ENCODE results near the gene TGFA. TPM values are rescaled to one million over a fixed set of nuclear protein-coding genes. Genes with fewer than 3 reads are reported as not detected.
"Not testable (repeated sequence)": the region's sequence is repeated elsewhere in the genome, so short reads cannot be mapped to it uniquely, and the experiment has no call there.

Gene TGFA
- total and polyA plus RNA-seq, 2 donors from 2014 or later = 8.3 to 30.8 TPM

DNA sequence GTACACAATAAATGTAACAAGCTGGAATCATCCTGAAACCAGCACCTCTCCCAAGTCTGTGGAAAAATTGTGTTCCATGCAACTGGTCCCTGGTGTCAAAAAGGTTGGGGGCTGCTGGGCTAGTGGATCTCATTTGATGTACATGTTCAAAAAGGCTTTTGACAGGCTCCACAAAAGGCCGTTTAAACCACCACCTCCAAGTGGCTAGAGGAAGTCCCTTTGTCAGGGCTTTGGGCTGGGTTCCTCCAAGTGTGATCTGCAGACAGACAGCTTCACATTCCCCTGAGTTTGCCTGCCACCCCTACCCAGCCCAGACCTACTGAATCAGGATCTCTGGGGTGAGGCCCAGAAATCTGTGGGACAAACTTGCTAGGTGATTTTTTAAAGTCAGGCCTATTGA lies 84.7 kb downstream of the TGFA start:
- TF ChIP-seq, protein P1, sequence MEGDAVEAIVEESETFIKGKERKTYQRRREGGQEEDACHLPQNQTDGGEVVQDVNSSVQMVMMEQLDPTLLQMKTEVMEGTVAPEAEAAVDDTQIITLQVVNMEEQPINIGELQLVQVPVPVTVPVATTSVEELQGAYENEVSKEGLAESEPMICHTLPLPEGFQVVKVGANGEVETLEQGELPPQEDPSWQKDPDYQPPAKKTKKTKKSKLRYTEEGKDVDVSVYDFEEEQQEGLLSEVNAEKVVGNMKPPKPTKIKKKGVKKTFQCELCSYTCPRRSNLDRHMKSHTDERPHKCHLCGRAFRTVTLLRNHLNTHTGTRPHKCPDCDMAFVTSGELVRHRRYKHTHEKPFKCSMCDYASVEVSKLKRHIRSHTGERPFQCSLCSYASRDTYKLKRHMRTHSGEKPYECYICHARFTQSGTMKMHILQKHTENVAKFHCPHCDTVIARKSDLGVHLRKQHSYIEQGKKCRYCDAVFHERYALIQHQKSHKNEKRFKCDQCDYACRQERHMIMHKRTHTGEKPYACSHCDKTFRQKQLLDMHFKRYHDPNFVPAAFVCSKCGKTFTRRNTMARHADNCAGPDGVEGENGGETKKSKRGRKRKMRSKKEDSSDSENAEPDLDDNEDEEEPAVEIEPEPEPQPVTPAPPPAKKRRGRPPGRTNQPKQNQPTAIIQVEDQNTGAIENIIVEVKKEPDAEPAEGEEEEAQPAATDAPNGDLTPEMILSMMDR (IDR thresholded peaks at IDR 0.05; ENCODE audit: borderline replicate concordance, extremely low read depth, insufficient read depth) = no peak
- H3K27me3 ChIP-seq (ENCODE audit: control insufficient read depth, insufficient read depth, low read length) = no peaks in the 10 kb centered on the region
- H3K4me3 ChIP-seq (ENCODE audit: low read length in 3 of 3) = no peak overlapping the region
- no peaks in the 10 kb centered on the region for H3K9me3 ChIP-seq (ENCODE audit: control insufficient read depth in 2 of 3, insufficient read depth in 1 of 3, low read length in 3 of 3)
- H3K4me1 ChIP-seq (ENCODE audit: control insufficient read depth in 2 of 3, insufficient read depth in 2 of 3, low read depth in 1 of 3, low read length in 3 of 3) = peaks cover 0 to 4% (median 2%) of the 10 kb centered on the region in 3 donors
- no peak overlapping the region for H3K27ac ChIP-seq (ENCODE audit: low read depth in 2 of 2, low read length in 2 of 2)
- DNase-seq (no peak), FAIRE-seq (no peak)
- no peak overlapping the region for H3K9ac ChIP-seq (ENCODE audit: low read length in 3 of 3)
- intact Hi-C loops (cut with DNase I) = no loop called here
- H3K36me3 ChIP-seq (ENCODE audit: control insufficient read depth in 2 of 3, insufficient read depth in 3 of 3, low read length in 3 of 3) = no peaks in the 10 kb centered on the region

DNA sequence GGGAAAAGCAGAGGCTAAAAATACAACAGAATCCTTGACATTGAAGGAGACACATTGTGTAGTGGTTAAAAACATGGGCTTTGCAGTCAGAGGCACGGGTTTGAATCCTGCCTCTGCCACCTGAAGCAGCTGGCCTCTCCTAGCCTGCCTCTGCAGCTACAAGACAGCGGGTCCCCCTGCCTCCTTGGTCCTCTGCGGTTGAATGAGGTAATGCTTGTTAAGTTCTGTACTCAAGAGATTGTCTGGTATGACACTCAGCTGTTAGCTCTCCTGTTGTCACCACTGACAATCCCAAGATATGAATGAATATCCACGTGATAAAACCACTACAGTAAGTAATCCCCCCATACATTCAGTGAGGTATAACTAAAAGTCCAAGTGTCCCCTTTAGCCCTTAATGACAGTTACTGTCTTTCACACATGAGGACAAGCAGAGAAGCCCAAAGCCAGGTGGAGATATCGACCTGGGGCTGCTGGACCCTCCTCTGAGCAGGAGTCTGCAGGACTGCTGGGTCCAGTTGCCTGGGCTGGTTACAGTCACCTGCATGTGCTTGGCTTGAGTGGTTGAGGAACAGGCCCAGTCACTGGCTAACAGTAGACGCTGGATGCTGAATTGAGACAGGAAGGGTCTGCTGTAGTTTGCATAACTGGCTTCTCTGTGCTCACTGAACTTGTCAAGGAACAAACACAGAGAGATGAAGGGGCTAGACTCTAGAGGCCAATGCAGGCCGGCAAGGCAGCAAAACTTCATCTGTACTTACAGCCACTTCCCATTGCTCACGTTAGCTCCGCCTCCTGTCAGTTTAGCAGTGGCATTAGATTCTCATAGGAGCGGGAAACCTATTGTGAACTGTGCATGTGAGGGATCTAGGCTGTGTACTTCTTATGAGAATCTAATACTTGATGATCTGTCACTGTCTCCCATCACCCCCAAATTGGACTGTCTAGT lies 85.5 kb downstream of the TGFA start:
- Histone ChIP-seq H3K9ac (ENCODE audit: low read length in 3 of 3) (no peak overlapping the region), H3K27ac (ENCODE audit: low read depth in 2 of 2, low read length in 2 of 2) (no peak overlapping the region), H3K4me1 (ENCODE audit: control insufficient read depth in 2 of 3, insufficient read depth in 2 of 3, low read depth in 1 of 3, low read length in 3 of 3) (peaks cover 0 to 4% (median 2%) of the 10 kb centered on the region in 3 donors), H3K27me3 (ENCODE audit: control insufficient read depth, insufficient read depth, low read length) (no peaks in the 10 kb centered on the region), H3K9me3 (ENCODE audit: control insufficient read depth in 2 of 3, insufficient read depth in 1 of 3, low read length in 3 of 3) (no peaks in the 10 kb centered on the region), H3K36me3 (ENCODE audit: control insufficient read depth in 2 of 3, insufficient read depth in 3 of 3, low read length in 3 of 3) (no peaks in the 10 kb centered on the region), H3K4me3 (ENCODE audit: low read length in 3 of 3) (no peak overlapping the region)
- TF ChIP-seq, protein P1 (IDR thresholded peaks at IDR 0.05; ENCODE audit: borderline replicate concordance, extremely low read depth, insufficient read depth) = no peak
- FAIRE-seq (no peak), DNase-seq (peak in 1 of 5 donors; percentile 29)
- intact Hi-C loops (cut with DNase I) = no loop called here

DNA sequence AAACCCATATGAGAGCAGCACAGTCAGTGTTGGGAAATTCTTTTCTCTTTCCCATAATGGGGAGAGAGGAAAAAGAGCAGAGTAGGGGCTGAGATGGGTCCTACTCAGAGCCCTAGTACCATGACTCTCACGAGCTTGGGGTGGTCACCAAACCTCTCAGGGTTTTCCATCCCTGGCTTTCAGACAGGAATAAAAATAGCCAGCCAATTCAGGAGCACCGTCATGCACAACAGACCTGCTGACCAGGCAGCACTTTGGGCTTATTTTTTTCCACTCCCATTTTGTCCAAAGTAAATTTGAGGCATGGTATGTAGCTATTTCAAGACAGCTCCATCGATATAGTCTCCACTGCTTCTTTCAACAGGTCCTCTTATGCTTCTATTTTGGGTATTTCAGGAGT lies 86.4 kb downstream of the TGFA start:
- H3K4me1 ChIP-seq (ENCODE audit: control insufficient read depth in 2 of 3, insufficient read depth in 2 of 3, low read depth in 1 of 3, low read length in 3 of 3) = peaks cover 0 to 4% (median 2%) of the 10 kb centered on the region in 3 donors
- H3K9me3 ChIP-seq (ENCODE audit: control insufficient read depth in 2 of 3, insufficient read depth in 1 of 3, low read length in 3 of 3) = no peaks in the 10 kb centered on the region
- DNase-seq (no peak), FAIRE-seq (no peak)
- H3K27ac ChIP-seq (ENCODE audit: low read depth in 2 of 2, low read length in 2 of 2) = no peak overlapping the region
- no peak overlapping the region for H3K4me3 ChIP-seq (ENCODE audit: low read length in 3 of 3)
- H3K36me3 ChIP-seq (ENCODE audit: control insufficient read depth in 2 of 3, insufficient read depth in 3 of 3, low read length in 3 of 3) = no peaks in the 10 kb centered on the region
- H3K9ac ChIP-seq (ENCODE audit: low read length in 3 of 3) = no peak overlapping the region
- TF ChIP-seq, protein P1 (IDR thresholded peaks at IDR 0.05; ENCODE audit: borderline replicate concordance, extremely low read depth, insufficient read depth) = no peak
- intact Hi-C loops (cut with DNase I) = no loop called here
- H3K27me3 ChIP-seq (ENCODE audit: control insufficient read depth, insufficient read depth, low read length) = no peaks in the 10 kb centered on the region

DNA sequence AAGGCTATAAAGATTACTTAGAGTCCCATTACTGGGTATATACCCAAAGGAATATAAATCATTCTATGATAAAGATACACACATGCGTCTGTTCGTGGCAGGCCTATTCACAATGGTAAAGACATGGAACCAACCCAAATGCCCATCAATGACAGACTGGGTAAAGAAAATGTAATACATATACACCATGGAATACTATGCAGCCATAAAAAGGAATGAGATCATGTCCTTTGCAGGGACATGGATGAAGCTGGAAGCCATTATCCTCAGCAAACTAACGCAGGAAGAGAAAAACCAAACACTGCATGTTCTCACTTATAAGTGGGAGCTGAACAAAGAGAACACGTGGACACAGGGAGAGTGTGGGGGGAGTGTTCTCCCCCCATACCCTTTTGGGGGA lies 87.0 kb downstream of the TGFA start:
- H3K4me3 ChIP-seq (ENCODE audit: low read length in 3 of 3); H3K4me1 ChIP-seq (ENCODE audit: control insufficient read depth in 2 of 3, insufficient read depth in 2 of 3, low read depth in 1 of 3, low read length in 3 of 3); H3K36me3 ChIP-seq (ENCODE audit: control insufficient read depth in 2 of 3, insufficient read depth in 3 of 3, low read length in 3 of 3); intact Hi-C loops (cut with DNase I); H3K9ac ChIP-seq (ENCODE audit: low read length in 3 of 3); DNase-seq; FAIRE-seq; H3K27me3 ChIP-seq (ENCODE audit: control insufficient read depth, insufficient read depth, low read length); H3K27ac ChIP-seq (ENCODE audit: low read depth in 2 of 2, low read length in 2 of 2); H3K9me3 ChIP-seq (ENCODE audit: control insufficient read depth in 2 of 3, insufficient read depth in 1 of 3, low read length in 3 of 3): not testable (repeated sequence)

Measured in kidney (tissue), 14 donors.